ENCODE data around the gene EXOC6B.
"Not testable (repeated sequence)": the region's sequence is repeated elsewhere in the genome, so short reads cannot be mapped to it uniquely, and the experiment has no call there.

The EXOC6B gene

GRCh38 chr2:72685638-72686213 is 140.1 kb downstream of the EXOC6B start:
- no peak for DNase-seq (ENCODE audit: low read depth in 1 of 2, low spot score in 1 of 2)

DNA sequence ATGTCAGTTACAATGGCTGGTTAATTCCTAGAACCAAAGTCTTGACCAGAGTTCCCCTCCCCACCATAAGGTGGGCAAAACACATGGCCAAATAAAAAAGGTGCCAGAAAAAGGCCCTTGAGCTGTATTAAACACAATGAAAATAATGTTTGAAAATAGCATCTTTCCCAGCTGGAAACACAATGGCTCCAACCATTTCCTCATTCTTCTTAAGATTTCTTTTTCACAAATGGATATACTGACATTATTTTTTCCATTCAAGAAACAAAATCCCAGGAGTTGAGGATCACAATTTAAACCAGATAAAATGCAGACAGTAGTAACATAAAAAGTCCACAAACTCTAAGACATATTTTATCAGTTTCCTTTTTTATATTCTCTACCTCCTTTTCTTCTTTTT is 143.8 kb downstream of the EXOC6B start:
- DNase-seq (ENCODE audit: low read depth in 1 of 2, low spot score in 1 of 2), result no peak

DNA sequence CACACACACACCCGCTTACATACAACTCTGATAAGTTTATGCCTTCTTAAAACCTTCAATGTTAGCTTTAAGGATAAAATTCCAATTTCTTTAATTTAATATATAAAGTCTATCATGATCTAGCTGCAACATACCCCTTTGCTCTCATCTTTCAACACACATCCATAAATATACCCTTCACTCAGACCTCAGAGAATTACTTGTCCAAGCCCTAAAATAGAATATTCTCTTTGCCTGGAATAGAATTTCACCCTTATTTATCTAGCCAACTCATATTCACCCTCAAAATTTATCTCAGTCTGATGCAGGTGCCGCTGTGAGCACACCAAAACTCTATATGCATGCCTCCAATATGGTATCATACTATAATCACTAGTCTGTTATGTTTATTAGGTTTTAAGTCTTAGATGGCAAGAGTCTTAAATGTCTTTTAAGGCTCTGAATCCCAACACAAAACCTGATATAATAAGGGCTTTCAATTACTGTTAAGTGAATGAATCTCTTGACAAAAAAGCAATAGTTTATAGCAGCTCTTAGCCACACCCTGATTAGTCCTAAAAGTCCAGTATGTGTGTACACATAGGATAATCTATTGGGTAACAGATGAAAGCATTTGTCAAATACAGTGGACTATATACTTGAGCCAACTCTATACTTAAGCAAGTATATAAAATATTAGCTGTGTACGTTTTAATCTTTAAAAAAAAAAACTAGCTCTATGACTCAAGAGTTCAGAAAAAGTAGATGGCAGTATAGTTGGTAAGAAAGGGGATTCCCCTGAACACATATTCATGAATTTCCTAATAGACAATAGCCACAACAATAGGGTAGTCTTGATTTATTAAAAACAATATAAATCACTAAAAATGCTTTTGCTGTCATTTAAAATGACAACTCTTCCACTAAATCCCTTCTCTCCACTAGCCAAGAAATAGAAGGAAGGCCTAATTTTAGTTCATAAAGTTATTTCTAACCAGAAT is 144.5 kb downstream of the EXOC6B start:
- DNase-seq (ENCODE audit: low read depth in 1 of 2, low spot score in 1 of 2), result no peak

- no peak for DNase-seq (ENCODE audit: low read depth in 1 of 2, low spot score in 1 of 2)
These were observed 147.8 kb downstream of the EXOC6B start for GRCh38 chr2:72678024-72678423.

- DNase-seq (ENCODE audit: low read depth in 1 of 2, low spot score in 1 of 2), result no peak
These were observed 149.3 kb downstream of the EXOC6B start for GRCh38 chr2:72676341-72677025.

- DNase-seq (ENCODE audit: low read depth in 1 of 2, low spot score in 1 of 2), result no peak
These were observed 150.6 kb downstream of the EXOC6B start for GRCh38 chr2:72674982-72675915.

DNA sequence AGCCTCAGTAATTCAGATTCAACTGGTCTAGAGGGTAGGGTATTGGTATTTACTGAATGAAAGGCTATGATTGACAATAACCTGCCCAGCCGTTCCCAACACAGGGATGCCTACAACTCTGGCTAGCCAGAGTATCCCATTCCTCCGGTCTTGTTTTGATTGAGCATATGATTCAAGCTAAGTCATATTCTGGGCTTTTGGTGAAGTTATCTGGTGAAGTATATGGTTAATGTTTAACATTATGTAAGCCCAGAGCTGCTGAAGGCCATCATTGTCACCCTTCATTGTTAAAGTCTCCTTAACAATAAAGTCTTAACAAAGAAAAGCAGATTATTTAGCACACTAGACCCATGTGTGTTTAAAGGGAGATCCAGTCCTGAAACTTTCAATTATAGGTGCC is 152.6 kb downstream of the EXOC6B start:
- DNase-seq (ENCODE audit: low read depth in 1 of 2, low spot score in 1 of 2), result no peak

DNA sequence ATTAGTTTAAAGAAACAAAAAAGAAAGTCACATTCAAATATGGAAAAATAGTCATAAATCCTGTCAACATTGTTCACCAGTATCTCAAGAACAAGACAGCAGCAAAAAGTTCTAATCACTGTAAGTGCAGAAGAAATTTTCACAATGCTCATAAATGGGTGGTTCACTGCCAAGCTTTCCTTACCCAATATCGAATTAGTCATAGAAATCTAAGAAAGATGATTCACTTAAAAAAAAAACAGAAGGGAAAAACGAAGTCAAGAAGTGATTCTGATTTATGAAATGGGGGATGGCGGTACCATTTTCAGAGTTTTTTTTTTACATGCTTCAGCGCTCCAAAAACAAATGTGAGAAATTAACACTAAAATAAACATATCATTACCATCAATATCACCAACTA is 156.7 kb downstream of the EXOC6B start:
- no peak for DNase-seq (ENCODE audit: low read depth in 1 of 2, low spot score in 1 of 2)

DNA sequence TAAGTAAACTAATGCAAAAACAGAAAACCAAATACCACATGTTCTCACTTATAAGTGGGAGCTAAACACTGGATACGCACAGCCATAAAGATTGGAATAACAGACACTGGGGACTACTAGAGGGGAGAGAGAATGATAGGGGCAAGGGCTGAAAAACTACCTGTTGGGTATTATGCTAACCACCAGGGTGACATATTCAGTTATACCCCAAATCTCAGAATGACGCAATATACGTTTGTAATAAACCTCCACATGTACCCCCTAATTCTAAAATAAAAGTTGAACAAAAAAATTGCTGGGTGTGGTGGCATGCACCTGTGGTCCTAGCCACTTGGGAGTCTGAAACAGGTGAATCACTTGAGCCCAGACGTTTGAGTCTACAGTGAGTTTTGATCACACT is 157.2 kb downstream of the EXOC6B start:
- DNase-seq (ENCODE audit: low read depth in 1 of 2, low spot score in 1 of 2), result no peak

GRCh38 chr2:72665448-72665847 is 160.4 kb downstream of the EXOC6B start:
- DNase-seq (ENCODE audit: low read depth in 1 of 2, low spot score in 1 of 2), result no peak

- DNase-seq (ENCODE audit: low read depth in 1 of 2, low spot score in 1 of 2), result no peak
These were observed 163.8 kb downstream of the EXOC6B start for GRCh38 chr2:72661985-72662384.

GRCh38 chr2:72649810-72650209 is 176.0 kb downstream of the EXOC6B start:
- DNase-seq (ENCODE audit: low read depth in 1 of 2, low spot score in 1 of 2), result no peak

GRCh38 chr2:72641221-72641620 is 184.6 kb downstream of the EXOC6B start:
- not testable (repeated sequence) for DNase-seq (ENCODE audit: low read depth in 1 of 2, low spot score in 1 of 2)

GRCh38 chr2:72638600-72639211 is 187.1 kb downstream of the EXOC6B start:
- no peak for DNase-seq (ENCODE audit: low read depth in 1 of 2, low spot score in 1 of 2)

DNA sequence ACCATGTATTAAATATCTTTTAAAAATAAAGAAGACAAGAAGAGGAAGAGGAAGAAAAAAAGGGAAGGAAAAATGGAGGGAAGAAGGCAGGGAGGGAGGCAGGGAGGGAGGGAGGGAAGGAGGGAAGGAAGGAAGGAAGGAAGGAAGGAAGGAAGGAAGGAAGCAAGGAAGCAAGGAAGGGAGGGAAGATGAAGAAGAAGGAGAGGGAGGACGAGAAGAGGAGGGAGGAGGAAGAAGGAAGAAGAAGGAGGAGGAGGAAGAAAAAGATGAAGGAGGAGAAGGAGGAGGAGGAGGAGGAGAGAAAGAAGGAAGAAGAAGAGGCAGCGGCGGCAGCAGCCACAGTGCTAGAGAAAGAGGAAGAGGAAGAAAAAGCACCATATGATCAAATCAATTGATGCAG is 189.6 kb downstream of the EXOC6B start:
- no peak for DNase-seq (ENCODE audit: low read depth in 1 of 2, low spot score in 1 of 2)

- DNase-seq (ENCODE audit: low read depth in 1 of 2, low spot score in 1 of 2), result no peak
These were observed 195.1 kb downstream of the EXOC6B start for GRCh38 chr2:72630767-72631166.

- no peak for DNase-seq (ENCODE audit: low read depth in 1 of 2, low spot score in 1 of 2)
These were observed 196.8 kb downstream of the EXOC6B start for GRCh38 chr2:72629062-72629461.

DNA sequence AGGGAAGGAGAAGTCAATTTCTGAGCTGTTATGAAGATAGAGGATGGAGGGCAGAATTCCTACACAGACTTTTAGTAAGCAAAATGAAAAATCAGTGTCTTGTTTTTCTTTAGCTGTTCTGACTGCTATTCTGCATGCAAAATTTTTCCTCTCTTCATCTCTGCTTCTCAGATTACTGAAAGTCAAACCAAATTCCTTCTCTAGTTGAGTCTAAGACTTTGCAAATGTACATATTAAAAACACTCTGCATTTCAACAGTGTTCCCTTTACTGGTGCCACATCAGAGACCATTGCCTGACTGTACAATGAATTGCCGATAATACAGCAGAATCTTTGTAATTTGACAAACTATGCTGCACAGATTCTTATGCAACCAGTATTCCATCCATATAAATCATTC is 198.8 kb downstream of the EXOC6B start:
- no peak for DNase-seq (ENCODE audit: low read depth in 1 of 2, low spot score in 1 of 2)

- DNase-seq (ENCODE audit: low read depth in 1 of 2, low spot score in 1 of 2), result no peak
These were observed 200.5 kb downstream of the EXOC6B start for GRCh38 chr2:72625366-72625765.

- DNase-seq (ENCODE audit: low read depth in 1 of 2, low spot score in 1 of 2), result no peak
These were observed 202.4 kb downstream of the EXOC6B start for GRCh38 chr2:72623481-72623880.

All from activated T-helper 1 cell treated with anti-CD3 and anti-CD28 coated beads, Interleukin-2, amount 50 U/mL, for 16 hours (primary cell).